Measurements from ENCODE around the gene PCDH15. TPM values are rescaled to one million over a fixed set of nuclear protein-coding genes. Genes with fewer than 3 reads are reported as not detected.

Gene PCDH15
- total and polyA plus RNA-seq, 2 experiments from 2014 or later = not detected

- Histone ChIP-seq H3K27me3 (replicated peaks; ENCODE audit: insufficient read depth) (no peaks in the 10 kb centered on the region), H3K4me3 (no peak overlapping the region), H3K36me3 (ENCODE audit: low read depth) (no peaks in the 10 kb centered on the region), H4K20me1 (ENCODE audit: insufficient read depth) (no peaks in the 10 kb centered on the region), H3F3A (ENCODE audit: insufficient read depth) (no peaks in the 10 kb centered on the region), H3K79me2 (ENCODE audit: insufficient read depth) (no peaks in the 10 kb centered on the region), H2AFZ (no peak overlapping the region), H3K4me2 (ENCODE audit: unreplicated experiment) (no peak overlapping the region), H3K9me3 (ENCODE audit: low read depth) (no peaks in the 10 kb centered on the region), H3K4me1 (ENCODE audit: insufficient read depth) (no peaks in the 10 kb centered on the region), H3K9ac (no peak overlapping the region), H3K27ac (no peak overlapping the region), H3K9me2 (ENCODE audit: insufficient read depth) (no peaks in the 10 kb centered on the region)
- no peak for TF ChIP-seq EZH2 (IDR thresholded peaks at IDR 0.05; ENCODE audit: insufficient read depth, poor library complexity, severe bottlenecking)
- TF ChIP-seq EZH2phosphoT487 (IDR thresholded peaks at IDR 0.05; ENCODE audit: insufficient read depth, low read depth) = no peak
- DNase-seq = no peak
- 26 to 29% methylated on average over 6 of the region's 6 CpGs for WGBS, 2 experiments (ENCODE audit: low coverage in 1 of 2, low lambda C conversion rate in 2 of 2, missing lambda C conversion rate in 2 of 2)
- in situ Hi-C loops (cut with MboI) = no loop called here
Measured at GRCh38 chr10:54131833-54132232, 669.2 kb downstream of the PCDH15 start.

DNA sequence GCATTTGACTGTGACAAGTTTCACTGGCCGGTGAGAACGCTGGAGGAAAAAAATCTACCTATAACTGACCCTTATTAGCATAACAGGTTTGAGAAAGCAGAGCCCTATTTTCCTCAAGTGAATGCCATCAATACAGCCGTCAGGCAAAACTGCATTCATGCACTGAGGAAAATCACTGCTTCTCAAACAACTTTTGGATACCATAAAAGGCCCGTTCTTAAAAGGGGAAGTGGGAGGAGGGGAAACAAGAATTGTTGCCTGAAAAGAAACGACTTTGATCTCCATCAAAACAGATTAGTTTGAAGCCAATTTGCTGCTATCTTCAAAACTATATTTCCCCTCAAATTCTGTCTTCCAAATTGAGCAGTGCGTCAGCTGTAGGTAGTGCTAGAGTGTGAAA is 670.6 kb downstream of the PCDH15 start:
- Histone ChIP-seq H3K27ac (no peak overlapping the region), H3K4me2 (ENCODE audit: unreplicated experiment) (no peak overlapping the region), H3K4me1 (ENCODE audit: insufficient read depth) (no peaks in the 10 kb centered on the region), H3K9me3 (ENCODE audit: low read depth) (no peaks in the 10 kb centered on the region), H3F3A (ENCODE audit: insufficient read depth) (no peaks in the 10 kb centered on the region), H3K36me3 (ENCODE audit: low read depth) (no peaks in the 10 kb centered on the region), H3K27me3 (replicated peaks; ENCODE audit: insufficient read depth) (no peaks in the 10 kb centered on the region), H4K20me1 (ENCODE audit: insufficient read depth) (no peaks in the 10 kb centered on the region), H3K9ac (no peak overlapping the region), H3K79me2 (ENCODE audit: insufficient read depth) (no peaks in the 10 kb centered on the region), H2AFZ (no peak overlapping the region), H3K4me3 (no peak overlapping the region), H3K9me2 (ENCODE audit: insufficient read depth) (no peaks in the 10 kb centered on the region)
- TF ChIP-seq EZH2phosphoT487 (IDR thresholded peaks at IDR 0.05; ENCODE audit: insufficient read depth, low read depth) = no peak
- no peak for DNase-seq
- in situ Hi-C loops (cut with MboI) = no loop called here
- WGBS, 2 experiments (ENCODE audit: low coverage in 1 of 2, low lambda C conversion rate in 2 of 2, missing lambda C conversion rate in 2 of 2) = 13 to 28% methylated on average over 6 of the region's 6 CpGs

DNA sequence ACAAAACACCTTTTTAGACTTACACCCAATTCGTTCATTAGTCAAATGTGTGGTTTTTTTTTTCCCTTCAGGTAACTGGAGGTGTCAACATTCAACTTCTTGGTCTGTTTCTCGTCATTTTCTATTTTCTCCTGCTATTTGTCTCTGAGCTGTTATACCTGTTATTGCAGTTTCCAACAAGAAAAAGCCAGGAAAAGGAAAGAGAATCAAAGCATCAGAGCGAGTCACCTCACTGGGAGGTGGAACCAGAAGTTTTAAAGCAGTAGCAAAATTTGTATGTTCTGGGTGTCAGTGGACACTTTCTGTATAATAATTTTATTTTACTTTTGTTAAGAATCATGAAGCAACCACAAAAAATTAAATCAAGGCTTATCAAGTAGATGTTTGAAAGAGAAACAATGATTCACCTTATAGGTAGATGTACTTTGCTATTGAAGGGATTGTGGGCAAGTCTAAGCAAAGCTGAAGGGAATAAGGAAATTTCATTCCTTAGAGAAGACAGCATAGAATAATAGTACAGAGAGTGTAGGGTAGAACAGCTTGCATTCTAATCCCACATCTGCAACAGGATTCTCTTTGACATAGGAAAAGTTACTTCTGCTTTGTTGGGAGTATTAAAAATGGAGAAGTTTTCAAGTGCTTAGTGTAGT is 675.8 kb downstream of the PCDH15 start:
- in situ Hi-C loops (cut with MboI) = no loop called here
- Histone ChIP-seq H3K79me2 (ENCODE audit: insufficient read depth) (no peaks in the 10 kb centered on the region), H3K9ac (no peak overlapping the region), H3K4me2 (ENCODE audit: unreplicated experiment) (no peak overlapping the region), H4K20me1 (ENCODE audit: insufficient read depth) (no peaks in the 10 kb centered on the region), H3K4me3 (no peak overlapping the region), H3F3A (ENCODE audit: insufficient read depth) (no peaks in the 10 kb centered on the region), H3K9me2 (ENCODE audit: insufficient read depth) (no peaks in the 10 kb centered on the region), H3K9me3 (ENCODE audit: low read depth) (no peaks in the 10 kb centered on the region), H3K27ac (no peak overlapping the region), H3K4me1 (ENCODE audit: insufficient read depth) (no peaks in the 10 kb centered on the region), H3K27me3 (replicated peaks; ENCODE audit: insufficient read depth) (no peaks in the 10 kb centered on the region), H3K36me3 (ENCODE audit: low read depth) (no peaks in the 10 kb centered on the region), H2AFZ (no peak overlapping the region)
- WGBS, 2 experiments (ENCODE audit: low coverage in 1 of 2, low lambda C conversion rate in 2 of 2, missing lambda C conversion rate in 2 of 2) = 4 to 11% methylated on average over 3 of the region's 3 CpGs
- TF ChIP-seq EZH2phosphoT487 (IDR thresholded peaks at IDR 0.05; ENCODE audit: insufficient read depth, low read depth) (no peak), EZH2 (IDR thresholded peaks at IDR 0.05; ENCODE audit: insufficient read depth, poor library complexity, severe bottlenecking) (no peak)
- no peak for DNase-seq

- H3K27ac ChIP-seq = no peak overlapping the region
- in situ Hi-C loops (cut with MboI) = no loop called here
- no peaks in the 10 kb centered on the region for H3K79me2 ChIP-seq (ENCODE audit: insufficient read depth)
- H3K4me2 ChIP-seq (ENCODE audit: unreplicated experiment) = no peak overlapping the region
- no peaks in the 10 kb centered on the region for H3K4me1 ChIP-seq (ENCODE audit: insufficient read depth)
- H3K4me3 ChIP-seq = no peak overlapping the region
- H3K27me3 ChIP-seq (replicated peaks; ENCODE audit: insufficient read depth) = no peaks in the 10 kb centered on the region
- H4K20me1 ChIP-seq (ENCODE audit: insufficient read depth) = no peaks in the 10 kb centered on the region
- H2AFZ ChIP-seq = no peak overlapping the region
- no peak overlapping the region for H3K9ac ChIP-seq
- TF ChIP-seq EZH2 (IDR thresholded peaks at IDR 0.05; ENCODE audit: insufficient read depth, poor library complexity, severe bottlenecking) (no peak), EZH2phosphoT487 (IDR thresholded peaks at IDR 0.05; ENCODE audit: insufficient read depth, low read depth) (no peak)
- no peaks in the 10 kb centered on the region for H3K9me3 ChIP-seq (ENCODE audit: low read depth)
- no peaks in the 10 kb centered on the region for H3K36me3 ChIP-seq (ENCODE audit: low read depth)
- no peak for DNase-seq
- 28 to 40% methylated on average over 6 of the region's 6 CpGs for WGBS, 2 experiments (ENCODE audit: low coverage in 1 of 2, low lambda C conversion rate in 2 of 2, missing lambda C conversion rate in 2 of 2)
- H3F3A ChIP-seq (ENCODE audit: insufficient read depth) = no peaks in the 10 kb centered on the region
- no peaks in the 10 kb centered on the region for H3K9me2 ChIP-seq (ENCODE audit: insufficient read depth)
Measured at GRCh38 chr10:54124209-54124885, 676.7 kb downstream of the PCDH15 start.
